H9 (cell line): Measurements from ENCODE around the gene DCDC2. TPM values are rescaled to one million over a fixed set of nuclear protein-coding genes. Genes with fewer than 3 reads are reported as not detected.

Source experiments
- DNase-seq: peaks from one replicate; pipeline ENCODE4 v3.0.0-alpha.2; 2017
- H2AFZ ChIP-seq: one replicate; pipeline ENCODE4 v1.6.1; 2013; ENCODE audit warnings: mild to moderate bottlenecking, low read length, control low read depth, moderate library complexity
- H2AK5ac ChIP-seq: 2 replicates; pipeline ENCODE4 v1.6.1; 2013; ENCODE audit warnings: low read length, control low read depth, mixed read lengths; ENCODE audit not compliant: insufficient read length
- H2BK120ac ChIP-seq: one replicate; pipeline ENCODE4 v1.6.1; 2013; ENCODE audit warnings: low read depth, mild to moderate bottlenecking, low read length, control low read depth, inconsistent platforms; ENCODE audit not compliant: poor library complexity, severe bottlenecking
- H2BK12ac ChIP-seq: 2 replicates; pipeline ENCODE4 v1.6.1; 2013; ENCODE audit warnings: low read length, control low read depth, mixed read lengths, low read depth; ENCODE audit not compliant: insufficient read length
- H2BK15ac ChIP-seq: 2 replicates; pipeline ENCODE4 v1.6.1; 2013; ENCODE audit warnings: low read depth, low read length, control low read depth
- H2BK20ac ChIP-seq: one replicate; pipeline ENCODE4 v1.6.1; 2013; ENCODE audit warnings: low read depth, mild to moderate bottlenecking, low read length, control low read depth, inconsistent platforms; ENCODE audit not compliant: poor library complexity, severe bottlenecking
- H2BK5ac ChIP-seq: 2 replicates; pipeline ENCODE4 v1.6.1; 2013; ENCODE audit warnings: low read length, control low read depth, mixed read lengths; ENCODE audit not compliant: insufficient read length
- H3K14ac ChIP-seq: 2 replicates; pipeline ENCODE4 v1.6.1; 2013; ENCODE audit warnings: low read length, control low read depth; ENCODE audit not compliant: insufficient read depth
- H3K18ac ChIP-seq: 2 replicates; pipeline ENCODE4 v1.6.1; 2013; ENCODE audit warnings: low read depth, mild to moderate bottlenecking, mixed read lengths, low read length, control low read depth; ENCODE audit not compliant: insufficient read length
- H3K23ac ChIP-seq: 2 replicates; pipeline ENCODE4 v1.6.1; 2013; ENCODE audit warnings: low read length, control low read depth, mixed read lengths, low read depth; ENCODE audit not compliant: insufficient read length
- H3K23me2 ChIP-seq: 2 replicates; pipeline ENCODE4 v1.6.1; 2013; ENCODE audit warnings: low read depth, mild to moderate bottlenecking, mixed read lengths, low read length, control low read depth; ENCODE audit not compliant: insufficient read length, poor library complexity, severe bottlenecking
- H3K27ac ChIP-seq: 2 replicates; pipeline ENCODE4 v1.5.1; 2013; ENCODE audit warnings: low read length, control low read depth, mixed read lengths, low read depth; ENCODE audit not compliant: insufficient read length
- H3K27me3 ChIP-seq: 2 replicates; pipeline ENCODE4 v1.6.1; 2013; ENCODE audit warnings: low read length, control low read depth, inconsistent platforms; ENCODE audit not compliant: insufficient read depth
- H3K4ac ChIP-seq: 2 replicates; pipeline ENCODE4 v1.6.1; 2013; ENCODE audit warnings: low read depth, mild to moderate bottlenecking, control low read depth, inconsistent platforms, low read length, moderate library complexity
- H3K4me1 ChIP-seq: 2 replicates; pipeline ENCODE4 v1.6.1; 2013; ENCODE audit warnings: low read length, control low read depth, inconsistent platforms; ENCODE audit not compliant: insufficient read depth
- H3K4me2 ChIP-seq: 2 replicates; pipeline ENCODE4 v1.6.1; 2013; ENCODE audit warnings: low read length, control low read depth, mixed read lengths; ENCODE audit not compliant: insufficient read length, insufficient read depth
- H3K56ac ChIP-seq: 2 replicates; pipeline ENCODE4 v1.6.1; 2013; ENCODE audit warnings: low read depth, mild to moderate bottlenecking, mixed read lengths, low read length, control low read depth; ENCODE audit not compliant: insufficient read length
- H3K79me1 ChIP-seq: 2 replicates; pipeline ENCODE4 v1.6.1; 2013; ENCODE audit warnings: low read depth, mild to moderate bottlenecking, moderate library complexity, low read length, control low read depth, inconsistent platforms; ENCODE audit not compliant: insufficient read depth, poor library complexity, severe bottlenecking
- H3K79me2 ChIP-seq: 2 replicates; pipeline ENCODE4 v1.6.1; 2013; ENCODE audit warnings: low read length, control low read depth, inconsistent platforms; ENCODE audit not compliant: insufficient read depth
- H3K9ac ChIP-seq: 2 replicates; pipeline ENCODE4 v1.6.1; 2013; ENCODE audit warnings: low read length, control low read depth, mixed read lengths; ENCODE audit not compliant: insufficient read length; ENCODE audit errors: extremely low read depth
- H3K9me3 ChIP-seq: one replicate; pipeline ENCODE4 v1.6.1; 2013; ENCODE audit warnings: low read depth, low read length, inconsistent platforms; ENCODE audit not compliant: control insufficient read depth
- H3T11ph ChIP-seq: one replicate; pipeline ENCODE4 v1.6.1; 2013; ENCODE audit warnings: mild to moderate bottlenecking, low read length, control low read depth, inconsistent platforms
- H4K20me1 ChIP-seq: one replicate; pipeline ENCODE4 v1.6.1; 2013; ENCODE audit not compliant: control insufficient read depth, insufficient read length, insufficient read depth
- H4K5ac ChIP-seq: 2 replicates; pipeline ENCODE4 v1.6.1; 2013; ENCODE audit warnings: low read depth, mild to moderate bottlenecking, mixed read lengths, low read length, control low read depth; ENCODE audit not compliant: insufficient read length
- H4K8ac ChIP-seq: replicated peaks from 2 replicates; pipeline ENCODE4 v1.6.1; 2013; ENCODE audit warnings: low read length, control low read depth, mixed read lengths, low read depth; ENCODE audit not compliant: insufficient read length
- H4K91ac ChIP-seq: 2 replicates; pipeline ENCODE4 v1.6.1; 2013; ENCODE audit warnings: low read depth, mild to moderate bottlenecking, moderate library complexity, mixed read lengths, low read length, control low read depth; ENCODE audit not compliant: insufficient read length
- H3K27ac Mint-ChIP-seq, 3 experiments: 2 replicates in 2 of 3; 3 replicates in 1 of 3; pipeline ENCODE4 v1.8.0; 2020 to 2021; ENCODE audit warnings: mixed read lengths in 3 of 3, mild to moderate bottlenecking in 1 of 3, moderate library complexity in 1 of 3
- H3K27me3 Mint-ChIP-seq: 2 replicates; pipeline ENCODE4 v1.8.0; 2021; ENCODE audit warnings: low read depth, mild to moderate bottlenecking, moderate library complexity, mixed read lengths
- H3K36me3 Mint-ChIP-seq, 3 experiments: 2 replicates in 2 of 3; 3 replicates in 1 of 3; pipeline ENCODE4 v1.8.0; 2020 to 2021; ENCODE audit warnings: low read depth in 3 of 3, mixed read lengths in 3 of 3; ENCODE audit not compliant: insufficient read depth in 1 of 3
- H3K4me1 Mint-ChIP-seq, 2 experiments: 2 replicates each; pipeline ENCODE4 v1.8.0; 2020; ENCODE audit warnings: mixed read lengths in 2 of 2
- H3K4me3 Mint-ChIP-seq, 2 experiments: 2 replicates in 1 of 2; 3 replicates in 1 of 2; pipeline ENCODE4 v1.8.0; 2020 to 2021; ENCODE audit warnings: mild to moderate bottlenecking in 2 of 2, mixed read lengths in 2 of 2, moderate library complexity in 1 of 2
- H3K9me3 Mint-ChIP-seq, 2 experiments: 2 replicates in 1 of 2; 3 replicates in 1 of 2; pipeline ENCODE4 v1.8.0; 2020; ENCODE audit warnings: mild to moderate bottlenecking in 2 of 2, mixed read lengths in 2 of 2, moderate library complexity in 1 of 2
- WGBS: extraction: QIAGEN DNeasy Blood & Tissue Kit; methylation state at CpG from one replicate; pipeline ENCODE4 v1.1.7; 2013; ENCODE audit warnings: missing lambda C conversion rate, low lambda C conversion rate, mixed read lengths; ENCODE audit not compliant: insufficient read length; ENCODE audit errors: extremely low coverage; 5-methylcytosine and 5-hydroxymethylcytosine counted together
- total RNA-seq: library from RNA; stranded (reverse); gene quantifications from 2 replicates; pipeline ENCODE4 v1.2.1, GENCODE V29; 2021
- TF ChIP-seq, protein P1 (sequence below): fragments of 200-600 bp; sonication (generic); conservative IDR thresholded peaks from 3 replicates; pipeline ENCODE4 v1.8.0; 2021; ENCODE audit warnings: antibody characterized with exemption, mild to moderate bottlenecking

The DCDC2 gene
- total RNA-seq, 1 experiment from 2014 or later, result 0.59 TPM

DNA sequence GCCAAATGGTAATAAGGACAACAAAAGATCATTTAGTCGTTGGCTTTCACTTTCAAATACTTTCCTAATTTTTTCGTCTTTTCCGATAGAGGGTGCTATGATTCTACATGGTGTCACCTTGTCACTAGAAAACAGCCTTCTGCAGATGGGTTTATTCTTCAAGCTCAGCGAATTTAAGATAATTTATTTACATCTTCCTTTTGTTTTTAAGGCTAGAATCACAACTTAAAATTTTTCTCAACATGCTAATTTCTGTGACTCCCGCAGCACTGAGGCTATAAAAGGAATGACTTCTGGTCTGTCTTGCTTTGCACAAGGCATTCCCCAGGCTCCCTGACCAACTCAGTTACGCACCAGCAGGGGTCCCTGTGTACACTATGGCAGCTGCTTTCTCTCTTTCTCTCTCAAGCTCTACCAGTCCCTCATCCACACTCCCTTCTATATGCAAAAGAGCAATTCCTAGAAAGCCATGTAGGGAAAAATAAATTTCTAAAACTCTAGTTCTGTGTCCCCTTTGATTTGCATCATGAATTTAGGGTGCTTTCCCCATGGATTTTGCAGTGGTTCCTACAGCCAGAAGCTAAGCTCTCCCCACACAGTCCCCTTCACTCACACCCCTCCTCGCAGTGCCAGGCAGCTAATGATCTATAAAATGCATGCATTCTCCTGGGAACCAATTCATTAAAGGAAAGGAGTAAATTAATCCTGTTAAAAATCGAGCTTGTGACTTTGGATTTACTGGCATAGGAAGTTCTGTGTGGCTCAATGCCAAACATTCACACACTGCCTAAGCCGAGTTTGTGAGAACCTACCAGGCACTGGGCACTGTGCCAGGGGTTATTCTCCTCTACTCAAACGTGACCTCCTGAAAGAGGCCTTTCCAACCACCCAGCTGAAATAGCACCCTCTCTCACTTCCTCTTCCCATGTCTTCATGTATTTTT is 74.5 kb downstream of the DCDC2 start:
- H3K56ac ChIP-seq, result no peak overlapping the region
- no peaks in the 10 kb centered on the region for H3K9me3 ChIP-seq
- H3K4ac ChIP-seq, result no peak overlapping the region
- no peaks in the 10 kb centered on the region for H3K27me3 Mint-ChIP-seq
- H3K36me3 Mint-ChIP-seq, result no peaks in the 10 kb centered on the region
- H3K9ac ChIP-seq, result no peak overlapping the region
- H3K9me3 Mint-ChIP-seq, result no peaks in the 10 kb centered on the region
- H2BK20ac ChIP-seq, result no peak overlapping the region
- H3K27me3 ChIP-seq, result no peaks in the 10 kb centered on the region
- H2BK5ac ChIP-seq, result no peak overlapping the region
- peak overlapping the region; percentile 47 to 53; a peak in 4 of 5 replicates for H3K4me3 Mint-ChIP-seq
- no peak overlapping the region for H3K27ac ChIP-seq
- TF ChIP-seq, protein P1, sequence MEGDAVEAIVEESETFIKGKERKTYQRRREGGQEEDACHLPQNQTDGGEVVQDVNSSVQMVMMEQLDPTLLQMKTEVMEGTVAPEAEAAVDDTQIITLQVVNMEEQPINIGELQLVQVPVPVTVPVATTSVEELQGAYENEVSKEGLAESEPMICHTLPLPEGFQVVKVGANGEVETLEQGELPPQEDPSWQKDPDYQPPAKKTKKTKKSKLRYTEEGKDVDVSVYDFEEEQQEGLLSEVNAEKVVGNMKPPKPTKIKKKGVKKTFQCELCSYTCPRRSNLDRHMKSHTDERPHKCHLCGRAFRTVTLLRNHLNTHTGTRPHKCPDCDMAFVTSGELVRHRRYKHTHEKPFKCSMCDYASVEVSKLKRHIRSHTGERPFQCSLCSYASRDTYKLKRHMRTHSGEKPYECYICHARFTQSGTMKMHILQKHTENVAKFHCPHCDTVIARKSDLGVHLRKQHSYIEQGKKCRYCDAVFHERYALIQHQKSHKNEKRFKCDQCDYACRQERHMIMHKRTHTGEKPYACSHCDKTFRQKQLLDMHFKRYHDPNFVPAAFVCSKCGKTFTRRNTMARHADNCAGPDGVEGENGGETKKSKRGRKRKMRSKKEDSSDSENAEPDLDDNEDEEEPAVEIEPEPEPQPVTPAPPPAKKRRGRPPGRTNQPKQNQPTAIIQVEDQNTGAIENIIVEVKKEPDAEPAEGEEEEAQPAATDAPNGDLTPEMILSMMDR, result peak; percentile 87
- peaks cover 0 to 5% of the 10 kb centered on the region in 2 experiments; a peak in 2 of 4 replicates for H3K4me1 Mint-ChIP-seq
- H2BK12ac ChIP-seq, result no peak overlapping the region
- H3K18ac ChIP-seq, result no peak overlapping the region
- H3K4me1 ChIP-seq, result peaks cover 3% of the 10 kb centered on the region; the same call in 1 of the 2 replicates
- H2AK5ac ChIP-seq, result no peak overlapping the region
- no peak overlapping the region for H3K23ac ChIP-seq
- H3T11ph ChIP-seq, result no peak overlapping the region
- H4K8ac ChIP-seq, result no peak overlapping the region
- no peaks in the 10 kb centered on the region for H3K23me2 ChIP-seq
- H3K79me2 ChIP-seq, result no peaks in the 10 kb centered on the region
- no peaks in the 10 kb centered on the region for H3K79me1 ChIP-seq
- no peak overlapping the region for H2AFZ ChIP-seq
- H3K27ac Mint-ChIP-seq, result no peak overlapping the region; a peak in 1 of 7 replicates
- H2BK15ac ChIP-seq, result no peak overlapping the region
- H2BK120ac ChIP-seq, result no peak overlapping the region
- WGBS, result no CpG with 5 or more reads among the region's 10 CpGs
- no peaks in the 10 kb centered on the region for H4K20me1 ChIP-seq
- DNase-seq, result peak; percentile 76
- H4K91ac ChIP-seq, result no peak overlapping the region
- H3K14ac ChIP-seq, result no peak overlapping the region
- no peak overlapping the region for H3K4me2 ChIP-seq
- H4K5ac ChIP-seq, result no peak overlapping the region
